Measurements from ENCODE around the gene GLIS2.

Gene GLIS2

GRCh38 chr16:4315186-4316107 is at the start of gene GLIS2:
Gene GLIS2, plus strand, starts transcription at chr16:4316067. Its CDS starts 16,214 bp downstream, at chr16:4332281.
- DNase-seq: no peak

- no peak for DNase-seq
Observed at GRCh38 chr16:4266372-4266771, 49.5 kb upstream of the GLIS2 start.

GRCh38 chr16:4270091-4270490 is 45.8 kb upstream of the GLIS2 start:
- DNase-seq: no peak

GRCh38 chr16:4270595-4270994 is 45.3 kb upstream of the GLIS2 start:
- no peak for DNase-seq

DNA sequence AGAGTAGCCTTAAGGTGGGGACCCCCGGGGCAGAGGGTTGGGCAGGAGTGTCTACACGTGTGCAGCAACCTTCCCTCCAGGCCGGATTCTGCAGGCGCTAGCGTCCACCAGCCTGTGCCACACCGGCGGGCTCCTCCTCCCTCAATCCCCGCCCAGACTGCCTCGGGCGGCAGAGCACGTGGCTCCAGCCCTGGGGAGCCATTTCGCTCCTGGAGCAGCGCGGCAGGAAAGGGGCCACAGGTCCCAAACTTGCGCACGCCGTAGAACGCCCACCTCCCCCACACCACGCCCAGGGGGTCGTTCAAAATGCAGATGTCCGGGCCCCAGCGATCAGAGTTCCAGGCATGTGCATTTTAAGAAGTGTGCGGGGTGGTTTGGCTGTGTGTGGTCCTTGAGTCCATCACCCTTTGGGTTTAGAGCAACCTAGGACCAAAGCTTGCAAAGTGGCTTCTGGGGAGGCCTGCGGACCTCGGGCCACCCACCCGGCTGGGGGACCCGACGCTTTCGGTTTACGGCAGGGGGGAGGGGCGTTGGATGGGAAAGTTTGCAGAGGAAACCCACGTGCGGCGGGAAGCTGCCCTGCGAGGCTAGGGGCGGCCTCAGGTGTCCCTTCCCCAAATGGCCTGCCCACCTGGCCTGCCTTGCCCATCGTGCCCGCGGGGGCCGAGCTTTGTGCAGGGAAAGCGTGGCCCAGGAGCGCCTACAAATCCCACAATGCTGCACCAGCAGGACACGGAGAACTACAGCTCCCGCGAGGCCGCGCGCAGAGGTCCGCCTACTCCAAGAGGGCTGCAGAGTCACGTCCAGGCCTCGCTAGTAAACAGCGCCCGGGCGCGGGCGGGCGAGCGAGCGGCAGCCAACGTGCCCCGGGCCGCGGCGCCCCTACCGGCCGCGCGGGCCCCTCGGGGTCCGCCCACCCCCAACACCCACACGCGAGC is 44.4 kb upstream of the GLIS2 start:
- peak; percentile 89 for DNase-seq

GRCh38 chr16:4272114-4272956 is 43.5 kb upstream of the GLIS2 start:
- DNase-seq: peak; percentile 51

GRCh38 chr16:4273858-4274311 is 42.0 kb upstream of the GLIS2 start:
- DNase-seq: no peak

GRCh38 chr16:4275861-4276260 is 40.0 kb upstream of the GLIS2 start:
- no peak for DNase-seq

DNA sequence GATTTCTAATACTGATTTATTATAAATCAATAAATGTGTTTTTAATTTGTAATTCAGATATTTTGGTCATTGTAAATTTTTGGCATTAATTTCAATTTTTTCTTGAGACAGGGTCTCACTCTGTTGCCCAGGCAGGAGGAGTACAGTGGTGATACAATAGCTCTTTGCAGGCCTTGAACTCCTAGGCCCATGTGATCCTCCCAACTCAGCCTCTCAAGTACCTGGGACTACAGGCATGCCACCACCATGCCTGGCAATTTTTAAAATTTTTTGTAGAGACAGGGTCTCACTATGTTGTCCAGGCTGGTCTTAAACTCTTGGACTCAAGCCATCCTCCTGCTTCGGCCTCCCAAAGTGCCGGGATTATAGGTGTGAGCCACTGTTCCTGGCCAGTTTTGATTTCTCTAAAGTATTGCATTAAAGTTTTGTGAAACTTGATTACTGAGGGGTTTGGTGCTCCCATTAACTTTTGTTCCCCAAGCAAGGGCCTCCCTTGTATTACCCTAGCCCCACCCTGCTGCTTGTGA is 37.8 kb upstream of the GLIS2 start:
- no peak for DNase-seq

GRCh38 chr16:4280625-4281024 is 35.2 kb upstream of the GLIS2 start:
- no peak for DNase-seq

- peak; percentile 56 for DNase-seq
Observed at GRCh38 chr16:4283441-4283840, 32.4 kb upstream of the GLIS2 start.

- DNase-seq: no peak
Observed at GRCh38 chr16:4283939-4284338, 31.9 kb upstream of the GLIS2 start.

GRCh38 chr16:4285167-4285566 is 30.7 kb upstream of the GLIS2 start:
- DNase-seq: no peak

- DNase-seq: peak; percentile 16
Observed at GRCh38 chr16:4288148-4288921, 27.5 kb upstream of the GLIS2 start.

GRCh38 chr16:4290236-4290830 is 25.5 kb upstream of the GLIS2 start:
- peak; percentile 66 for DNase-seq

DNA sequence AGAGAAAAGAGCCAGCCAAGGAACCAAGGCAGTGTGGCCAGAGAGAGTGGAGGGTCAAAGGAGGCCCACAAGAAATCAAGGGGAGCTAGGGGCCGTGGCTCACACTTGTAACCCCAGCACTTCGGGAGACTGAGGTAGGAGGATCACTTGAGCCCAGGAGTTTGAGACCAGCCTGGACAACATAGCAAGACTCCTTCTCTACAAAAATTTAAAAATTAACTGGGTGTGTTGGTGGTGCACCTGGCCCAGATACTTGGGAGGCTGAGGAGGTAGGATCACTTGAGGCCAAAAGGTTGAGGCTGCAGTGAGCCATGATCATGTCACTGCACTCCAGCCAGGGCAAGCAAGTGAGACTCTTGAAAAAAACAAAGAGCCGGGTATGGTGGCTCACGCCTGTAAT is 24.2 kb upstream of the GLIS2 start:
- DNase-seq: no peak

- DNase-seq: no peak
Observed at GRCh38 chr16:4293181-4293716, 22.6 kb upstream of the GLIS2 start.

DNA sequence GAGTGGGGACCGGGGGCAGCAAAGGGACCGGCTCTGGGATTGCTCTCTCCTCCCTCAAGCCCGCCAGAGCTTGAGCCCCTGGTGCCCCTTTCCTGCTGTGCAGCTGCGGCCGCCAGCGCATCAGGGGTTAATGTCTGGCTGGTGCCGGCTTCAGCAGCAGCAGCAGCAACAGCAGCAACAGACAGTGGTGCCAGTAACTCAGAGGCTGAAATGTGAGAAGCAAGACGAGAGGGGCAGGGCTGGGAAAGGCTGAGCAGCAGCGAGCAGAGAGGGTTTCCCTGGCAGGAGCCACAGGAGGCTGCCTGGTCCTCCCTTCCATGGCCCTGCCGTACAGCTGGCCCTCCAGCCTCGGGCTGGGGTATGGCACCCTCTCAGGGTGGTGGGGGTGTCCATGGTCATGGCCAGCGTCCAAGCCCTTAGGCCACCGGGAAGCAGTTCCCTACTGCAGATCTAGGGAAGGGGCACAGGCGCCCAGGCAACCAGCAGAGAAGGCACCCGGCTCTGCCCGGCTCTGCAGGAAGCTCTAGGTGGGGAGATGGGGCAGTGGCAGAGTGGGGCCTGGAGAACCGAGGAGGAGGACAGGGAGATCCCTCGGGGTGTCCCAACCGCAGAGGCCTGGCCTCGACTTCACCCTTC is 21.9 kb upstream of the GLIS2 start:
- DNase-seq: no peak

DNA sequence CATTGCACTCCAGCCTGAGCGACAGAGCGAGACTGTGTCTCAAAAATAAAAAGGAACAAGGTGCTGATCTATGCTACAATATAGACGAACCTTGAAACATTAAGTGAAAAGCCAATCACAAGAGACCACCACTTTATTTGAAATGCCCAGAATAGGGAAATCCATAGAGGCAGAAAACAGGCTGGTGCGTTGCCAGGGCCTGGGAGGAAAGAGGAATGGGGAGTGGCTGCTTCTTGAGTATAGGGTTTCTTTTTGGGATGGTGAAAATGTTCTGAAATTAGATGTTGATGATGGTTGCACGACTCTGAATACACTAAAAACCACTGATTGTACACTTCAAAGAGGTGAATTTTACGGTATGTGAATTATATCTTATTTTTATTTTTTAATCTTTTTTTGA is 20.3 kb upstream of the GLIS2 start:
- no peak for DNase-seq

DNA sequence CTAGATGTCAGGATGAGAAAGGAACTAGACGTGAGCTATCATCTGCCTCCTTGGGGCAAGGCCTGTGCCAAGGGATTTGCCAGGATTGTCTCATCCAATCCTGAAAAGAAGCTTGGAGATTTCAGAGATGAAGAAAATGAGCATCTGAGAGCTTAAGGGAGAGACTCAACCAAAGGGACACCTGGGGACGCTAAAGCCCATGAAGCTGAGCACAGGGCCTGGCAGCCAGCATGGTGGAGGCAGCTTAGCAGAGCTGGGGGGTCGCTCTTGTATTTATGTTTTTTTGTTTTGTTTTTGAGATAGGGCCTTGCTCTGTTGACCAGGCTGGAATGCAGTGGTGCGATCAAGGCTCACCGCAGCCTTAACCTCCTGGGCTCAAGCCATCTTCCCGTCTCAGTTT is 18.4 kb upstream of the GLIS2 start:
- DNase-seq: no peak

All from MV-4-11 (cell line).